ENCODE data around the gene GDPD1.

- TF ChIP-seq CTCF (conservative IDR thresholded peaks at IDR 0.05): no peak
- no peak for TF ChIP-seq EZH2 (IDR thresholded peaks at IDR 0.05; ENCODE audit: low read depth)
These were observed 56.7 kb downstream of the GDPD1 start for GRCh38 chr17:59277031-59277430.
